Raji (cell line): Measurements from ENCODE around the gene CTNND2.

ENCODE experiments used
- POLR2A ChIP-seq: IDR thresholded peaks from 2 replicates; pipeline ENCODE4 v1.6.1; 2011; ENCODE audit warnings: low read depth, low read length, control low read depth; ENCODE audit not compliant: insufficient read depth

CTNND2 gene

DNA sequence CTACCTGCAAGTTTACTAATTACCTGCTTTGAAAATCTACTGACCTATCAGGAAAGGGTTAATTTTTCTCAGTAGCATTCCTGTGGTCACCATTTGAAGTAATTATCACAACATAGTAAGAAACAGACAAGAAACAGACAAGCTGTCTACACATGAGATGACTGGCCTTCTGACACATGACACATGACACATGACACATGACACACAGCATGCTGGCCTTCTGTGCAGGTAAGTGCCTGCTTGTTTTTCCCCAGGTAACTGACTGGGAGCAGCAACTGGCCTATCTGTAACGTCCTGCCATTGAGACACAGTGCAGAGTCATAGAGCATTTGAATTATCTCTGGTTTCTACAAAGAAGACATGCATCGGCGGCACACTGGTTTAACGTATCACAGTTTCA, 222.4 kb downstream of the CTNND2 start:
- TF ChIP-seq POLR2A, result no peak

DNA sequence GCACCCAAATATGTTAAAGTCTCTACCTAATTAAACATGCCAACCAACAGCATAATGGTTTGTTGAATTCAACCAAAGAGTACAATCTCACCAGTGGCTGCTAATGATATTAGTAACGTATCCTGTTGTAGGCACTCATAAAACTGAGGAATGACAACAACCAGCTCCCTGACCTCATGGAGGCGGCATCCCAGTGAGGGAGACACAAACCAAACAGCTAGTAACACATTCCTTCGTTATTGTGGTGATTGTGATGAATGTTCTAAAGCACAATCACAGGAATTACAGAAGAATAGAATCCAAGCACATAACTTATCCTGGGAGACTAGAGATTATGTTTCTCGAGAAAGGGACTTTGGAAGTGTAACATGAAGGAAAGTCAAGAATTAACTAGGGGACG, 224.6 kb downstream of the CTNND2 start:
- TF ChIP-seq POLR2A, result no peak

DNA sequence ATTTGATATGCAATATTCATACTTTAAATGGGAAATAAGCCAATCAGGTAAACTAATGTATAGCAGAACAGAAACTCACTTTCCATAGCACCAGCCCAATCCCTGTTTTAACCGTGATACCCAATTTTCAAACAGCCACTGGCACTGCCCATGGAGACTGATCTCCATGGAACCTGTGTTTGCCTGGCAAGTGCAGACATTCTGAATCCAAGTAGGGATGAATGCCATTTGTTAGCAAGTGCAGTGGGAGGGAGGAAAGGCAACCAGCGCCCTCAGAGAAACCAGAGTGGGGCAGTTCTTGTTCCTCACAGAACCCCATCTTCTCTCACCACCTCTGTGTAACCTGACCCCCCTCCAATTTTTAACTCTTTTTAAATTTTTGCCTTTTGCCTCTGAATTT, 229.1 kb downstream of the CTNND2 start:
- no peak for TF ChIP-seq POLR2A

DNA sequence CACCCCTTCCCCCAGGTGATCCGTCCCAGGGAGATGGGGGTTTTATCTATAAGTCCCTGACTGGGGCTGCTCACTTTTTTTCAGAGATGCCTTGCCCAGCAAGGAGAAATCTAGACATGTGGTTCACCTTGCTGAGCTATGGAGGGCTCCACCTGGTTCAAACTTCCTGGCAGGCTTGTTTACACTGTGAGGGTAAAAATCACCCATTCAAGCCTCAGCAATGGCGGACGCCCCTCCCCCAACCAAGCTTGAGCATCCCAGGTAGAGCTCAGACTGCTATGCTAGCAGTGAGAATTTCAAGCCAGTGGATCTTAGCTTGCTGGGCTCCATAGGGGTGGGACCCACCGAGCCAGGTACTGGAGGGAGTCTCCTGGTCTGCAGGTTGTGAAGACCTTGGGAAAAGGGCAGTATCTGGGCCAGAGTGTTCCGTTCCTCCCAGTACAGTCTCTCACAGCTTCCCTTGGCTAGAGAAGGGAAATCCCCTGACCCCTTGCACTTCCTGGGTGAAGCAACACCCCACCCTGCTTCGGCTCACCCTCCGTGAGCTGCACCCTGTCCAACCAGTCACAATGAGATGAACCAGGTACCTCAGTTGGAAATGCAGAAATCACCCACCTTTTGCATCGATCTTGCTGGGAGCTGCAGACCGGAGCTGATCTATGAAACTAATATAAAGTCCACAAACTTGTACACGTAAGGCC, 231.7 kb downstream of the CTNND2 start:
- no peak for TF ChIP-seq POLR2A

DNA sequence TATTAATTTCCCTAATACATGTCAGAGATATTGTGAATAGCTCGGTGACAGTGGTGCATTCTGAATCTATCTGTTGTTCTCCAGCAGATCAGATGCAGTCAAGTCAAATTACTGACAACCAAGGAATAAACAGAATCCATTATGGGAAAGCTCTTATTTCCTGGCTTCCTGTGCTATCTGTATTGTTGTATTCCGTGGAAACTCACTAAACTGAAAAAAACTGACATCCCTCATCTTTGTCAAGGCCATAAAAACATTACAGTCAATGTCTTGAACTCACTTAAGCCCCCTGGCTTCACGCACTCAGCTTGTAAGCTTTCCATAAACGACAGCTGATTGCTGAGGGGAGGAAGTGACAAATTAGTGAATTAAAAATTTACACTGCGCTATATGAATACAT, 245.9 kb downstream of the CTNND2 start:
- no peak for TF ChIP-seq POLR2A

DNA sequence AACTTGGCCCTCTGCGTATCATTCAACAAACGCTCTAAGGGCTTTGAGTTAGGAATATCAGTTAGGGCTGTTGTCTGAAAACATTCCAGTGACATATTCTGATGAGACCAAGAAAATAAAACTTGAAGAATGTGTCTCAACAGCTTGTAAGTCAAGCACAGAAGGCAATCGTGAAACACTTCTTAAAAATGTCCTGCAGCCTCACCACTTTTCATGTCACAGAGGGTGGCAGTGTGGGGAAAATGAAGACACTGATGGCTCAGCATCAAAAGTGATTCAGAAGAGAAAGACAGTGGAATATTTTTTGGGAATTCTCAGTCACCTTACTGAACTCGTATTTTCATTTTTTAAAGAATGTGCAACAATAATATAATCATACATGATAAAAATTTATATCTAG, 247.3 kb downstream of the CTNND2 start:
- no peak for TF ChIP-seq POLR2A

DNA sequence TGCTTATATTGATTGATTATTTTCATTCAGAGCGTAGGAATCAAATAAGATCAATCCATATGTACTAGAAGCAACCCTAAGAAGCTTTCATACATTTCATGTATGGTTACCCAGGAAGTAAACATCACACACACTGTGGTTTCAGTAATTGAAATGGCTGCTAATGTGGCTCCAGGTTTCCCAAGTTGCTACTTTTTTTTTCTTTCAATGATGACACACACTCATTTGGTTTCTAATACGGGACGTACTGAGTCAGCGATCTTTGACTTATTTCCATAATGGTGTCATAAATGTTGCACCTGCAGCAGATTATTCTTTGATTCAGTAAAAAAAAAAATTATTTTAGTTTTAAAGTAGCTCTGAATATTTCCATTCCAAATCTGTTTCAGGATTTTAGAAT, 248.6 kb downstream of the CTNND2 start:
- no peak for TF ChIP-seq POLR2A

DNA sequence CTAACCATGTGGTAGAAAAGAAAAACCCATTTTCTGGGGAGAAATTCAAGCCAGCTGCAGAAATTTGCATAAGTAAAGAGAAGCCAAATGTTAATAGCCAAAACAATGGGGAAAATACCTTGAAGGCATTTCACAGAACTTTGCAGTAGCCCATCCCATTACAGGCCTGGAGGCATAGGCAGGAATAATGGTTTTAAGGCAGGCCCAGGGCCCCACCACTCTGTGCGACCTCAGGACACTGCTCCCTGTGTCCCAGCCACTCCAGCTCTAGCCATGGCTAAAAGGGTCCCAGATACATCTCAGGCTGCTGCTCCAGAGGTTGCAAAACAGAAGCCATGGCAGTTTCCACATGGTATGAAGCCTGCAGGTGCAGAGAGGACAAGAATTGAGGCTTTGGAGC, 253.3 kb downstream of the CTNND2 start:
- no peak for TF ChIP-seq POLR2A

DNA sequence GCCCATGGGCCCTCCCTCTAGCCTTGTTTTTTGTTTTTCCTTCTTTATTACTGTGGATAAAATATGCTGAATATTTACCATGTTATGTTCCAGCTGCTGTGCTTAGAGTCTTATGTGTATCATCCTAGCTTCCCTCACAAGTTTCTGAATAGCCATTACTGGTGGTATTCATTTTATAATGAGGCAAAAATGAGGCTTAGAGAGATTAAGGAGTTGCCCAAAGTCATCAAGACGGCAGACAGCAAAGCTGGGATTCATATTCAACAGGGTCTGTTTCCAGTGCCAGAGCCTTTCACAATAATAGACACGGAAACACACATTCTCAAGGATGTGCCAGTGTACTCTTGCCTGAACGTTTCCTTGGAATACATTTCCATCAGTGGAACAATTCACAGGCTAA, 258.1 kb downstream of the CTNND2 start:
- TF ChIP-seq POLR2A, result no peak

DNA sequence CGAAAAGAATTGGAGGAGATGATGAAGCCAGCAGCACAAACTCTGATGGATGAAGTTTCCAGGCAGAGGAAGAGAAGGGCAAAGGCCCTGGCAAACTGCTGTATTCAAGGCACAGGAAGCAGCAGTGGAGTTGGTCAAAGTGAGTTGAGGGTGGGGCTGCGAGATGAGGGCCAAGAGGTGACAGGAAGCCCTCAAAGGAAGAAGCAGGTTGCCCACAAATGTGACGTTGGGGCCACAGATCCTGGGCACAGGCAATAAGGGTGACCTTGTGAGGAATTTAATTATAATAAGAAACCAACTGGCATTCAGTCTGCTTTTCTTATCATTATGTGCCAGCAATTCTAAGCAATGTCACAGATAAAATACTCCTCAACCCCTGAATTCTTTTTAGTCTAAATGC, 261.8 kb downstream of the CTNND2 start:
- TF ChIP-seq POLR2A, result no peak

DNA sequence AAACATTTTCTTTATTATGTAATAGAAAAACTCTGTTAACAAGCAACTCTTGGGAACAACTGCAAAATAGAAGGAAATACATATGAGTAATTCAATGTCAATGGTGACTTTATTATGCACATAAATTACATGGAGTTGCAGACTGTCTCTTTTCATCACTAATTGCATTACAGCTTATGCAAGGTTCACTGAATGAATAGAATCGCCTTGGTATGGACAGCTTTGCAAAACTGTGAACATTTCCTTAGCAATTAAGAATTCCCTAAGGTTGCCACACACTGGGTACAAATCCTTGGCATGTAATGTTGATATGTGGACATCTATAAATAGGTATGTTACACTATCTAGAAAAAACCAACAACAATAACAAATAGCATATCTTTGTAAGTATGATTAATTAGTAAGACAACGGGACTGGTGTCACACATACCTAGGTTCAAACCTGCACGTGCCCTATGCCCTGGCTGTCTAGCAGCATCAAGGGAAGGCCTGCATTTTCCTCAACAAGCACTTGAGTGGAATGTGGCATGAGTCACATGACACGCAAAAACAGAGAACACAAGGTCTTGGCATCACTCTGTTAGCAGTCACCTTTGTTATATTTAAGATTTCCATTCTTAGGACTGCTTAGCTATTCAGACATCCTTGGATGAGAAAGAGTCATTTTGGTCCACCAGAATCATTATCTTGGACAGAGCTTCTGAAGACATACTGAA, 263.9 kb downstream of the CTNND2 start:
- no peak for TF ChIP-seq POLR2A

DNA sequence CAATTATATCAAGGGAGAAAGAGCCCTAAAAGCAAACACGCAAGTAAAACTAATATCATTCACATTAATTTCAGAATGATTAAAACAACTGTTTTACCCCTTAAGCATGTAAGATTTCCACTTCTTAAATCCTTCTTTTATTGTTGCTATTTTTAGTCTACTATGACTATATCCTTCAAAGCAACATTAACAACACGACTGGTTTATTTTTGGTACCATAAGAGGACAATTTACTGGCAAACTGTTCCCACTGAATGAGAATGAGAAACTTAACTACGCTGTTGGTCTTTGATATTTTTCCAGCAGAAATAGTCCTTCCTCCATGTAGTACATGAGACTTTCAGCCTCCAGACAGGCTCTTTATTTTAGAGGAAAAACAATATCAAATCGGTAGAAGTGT, 281.5 kb downstream of the CTNND2 start:
- TF ChIP-seq POLR2A, result no peak

DNA sequence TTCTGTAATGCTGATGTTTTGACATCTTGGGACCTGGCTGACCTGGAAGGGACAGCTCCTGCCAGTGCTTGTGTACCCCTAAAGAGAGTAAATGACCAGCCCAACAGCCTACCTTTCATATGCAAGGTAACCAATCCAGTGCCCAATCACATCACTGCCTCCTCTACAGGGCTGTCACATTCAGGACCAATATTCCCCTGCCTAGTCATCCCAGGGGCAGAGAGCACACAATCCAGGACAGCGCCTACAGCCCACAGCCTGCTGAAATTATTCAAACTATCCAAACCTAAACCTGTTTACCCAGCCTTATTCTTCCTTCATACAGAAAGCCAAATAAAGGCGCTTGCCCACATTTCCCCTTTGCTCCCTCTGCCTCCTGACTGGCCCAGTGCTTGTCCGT, 284.1 kb downstream of the CTNND2 start:
- TF ChIP-seq POLR2A, result no peak

DNA sequence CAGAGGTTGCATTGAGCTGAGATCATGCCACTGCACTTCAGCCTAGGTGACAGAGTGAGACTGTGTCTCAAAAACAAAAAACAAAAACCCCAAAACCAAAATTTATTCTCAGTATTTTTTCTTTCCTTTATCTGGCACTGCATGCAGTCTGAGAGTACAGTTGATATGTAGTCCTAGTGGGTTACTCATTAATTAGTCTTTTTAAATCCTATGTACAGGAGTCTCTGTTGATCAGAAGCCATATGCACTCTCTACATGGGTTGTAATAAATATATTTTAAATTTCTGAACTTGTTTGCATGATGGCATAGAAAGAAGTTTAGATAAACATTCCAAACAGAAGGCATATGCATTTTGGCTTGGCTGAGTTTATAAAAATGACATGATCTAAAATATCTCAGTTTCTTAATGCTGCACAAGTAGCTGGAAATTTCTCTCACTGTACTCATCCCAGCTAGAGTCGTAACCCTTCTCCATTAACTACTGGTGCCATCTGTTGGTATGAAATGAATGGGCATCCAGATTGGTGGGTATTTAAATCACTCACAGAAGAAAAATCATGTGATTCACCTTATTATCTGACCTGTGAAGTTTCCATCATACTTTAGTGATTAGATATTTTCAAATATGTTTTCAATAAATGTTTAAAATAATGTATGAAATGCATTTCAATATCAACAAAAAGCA, 284.8 kb downstream of the CTNND2 start:
- no peak for TF ChIP-seq POLR2A

DNA sequence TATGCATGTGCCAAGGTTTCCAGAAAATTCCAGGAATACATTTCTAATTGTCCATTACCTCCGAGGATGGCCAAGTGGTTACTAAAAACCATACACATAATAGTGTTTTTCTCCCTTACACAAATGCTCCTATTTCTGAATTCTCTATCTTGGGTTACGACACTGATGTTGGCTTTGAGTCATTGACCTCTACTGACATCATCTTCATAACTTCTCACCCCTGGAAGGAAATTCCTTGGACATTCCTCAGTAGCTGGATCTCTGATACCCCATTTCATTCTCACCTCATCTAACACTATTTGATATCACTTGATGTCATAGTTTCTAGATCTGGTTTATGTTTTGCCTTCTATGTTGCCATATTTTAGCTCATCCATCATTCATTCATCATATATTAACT, 287.2 kb downstream of the CTNND2 start:
- no peak for TF ChIP-seq POLR2A

DNA sequence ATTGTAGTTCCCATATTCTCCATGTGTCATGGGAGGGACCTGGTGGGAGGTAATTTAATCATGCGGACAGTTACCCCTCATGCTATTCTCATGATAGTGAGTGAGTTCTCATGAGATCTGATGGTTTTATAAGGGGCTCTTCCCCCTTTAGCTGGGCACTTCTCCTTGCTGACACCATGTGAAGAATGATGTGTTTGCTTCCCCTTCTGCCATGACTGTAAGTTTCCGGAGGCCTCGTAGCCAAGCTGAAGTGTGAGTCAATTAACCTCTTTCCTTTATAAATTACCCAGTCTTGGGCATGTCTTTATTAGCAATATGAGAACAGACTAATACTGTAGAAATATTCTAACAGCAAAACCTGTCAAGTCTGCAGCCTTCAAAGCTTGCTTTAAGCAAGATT, 293.2 kb downstream of the CTNND2 start:
- no peak for TF ChIP-seq POLR2A

DNA sequence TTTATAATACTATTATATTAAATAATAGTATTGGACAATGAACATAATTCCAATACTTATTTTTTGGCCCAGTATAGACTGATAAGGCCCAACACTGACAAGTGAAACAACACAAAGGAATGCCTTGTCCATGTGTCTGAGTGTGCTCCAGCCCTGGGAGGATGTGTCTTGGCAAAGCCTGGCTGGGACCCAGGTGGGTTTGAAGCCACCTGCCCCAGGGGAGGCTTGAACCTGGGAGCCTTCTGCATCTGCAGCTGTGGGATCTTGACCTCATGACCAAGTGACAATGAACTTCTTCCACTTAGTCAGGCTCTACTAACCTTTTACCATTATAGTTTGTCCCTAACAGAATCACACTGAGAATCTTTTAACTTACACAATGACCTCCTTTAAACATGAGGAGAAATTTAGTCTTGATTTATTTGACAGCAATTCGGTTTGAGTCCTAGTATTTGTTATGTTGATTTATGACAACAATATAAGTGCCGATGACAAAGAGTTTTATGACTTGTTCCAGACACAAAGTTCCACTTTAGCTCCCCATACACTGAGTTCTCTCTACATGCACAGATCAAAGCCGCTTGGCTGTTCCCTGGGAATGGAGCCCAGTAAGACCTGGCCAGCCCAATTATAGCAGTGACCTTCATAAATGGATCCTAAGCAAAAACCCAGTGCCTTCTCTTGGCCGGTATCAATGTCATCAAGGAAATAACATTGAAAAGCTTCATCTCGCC, 294.5 kb downstream of the CTNND2 start:
- TF ChIP-seq POLR2A, result no peak
